ENCODE measurements around the gene HLA-DMA.

The HLA-DMA gene

DNA sequence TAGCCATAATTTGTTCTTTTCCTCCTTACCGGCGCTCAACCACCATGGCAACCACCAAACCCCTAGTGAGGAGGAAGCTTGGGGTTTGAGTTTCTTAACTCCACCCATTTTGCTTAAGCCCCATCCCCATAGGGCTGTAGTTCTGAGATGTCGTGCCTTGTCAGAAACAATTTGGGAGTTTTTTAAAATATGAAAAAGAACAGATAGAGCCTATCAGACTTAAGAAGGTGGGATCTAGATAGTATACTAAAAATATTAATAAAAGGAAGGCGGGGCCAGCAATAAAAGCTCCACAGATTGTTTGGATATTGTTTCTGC is 21.1 kb upstream of the HLA-DMA start:
- peak in 1 of 2 experiments; percentile 69 for DNase-seq

DNA sequence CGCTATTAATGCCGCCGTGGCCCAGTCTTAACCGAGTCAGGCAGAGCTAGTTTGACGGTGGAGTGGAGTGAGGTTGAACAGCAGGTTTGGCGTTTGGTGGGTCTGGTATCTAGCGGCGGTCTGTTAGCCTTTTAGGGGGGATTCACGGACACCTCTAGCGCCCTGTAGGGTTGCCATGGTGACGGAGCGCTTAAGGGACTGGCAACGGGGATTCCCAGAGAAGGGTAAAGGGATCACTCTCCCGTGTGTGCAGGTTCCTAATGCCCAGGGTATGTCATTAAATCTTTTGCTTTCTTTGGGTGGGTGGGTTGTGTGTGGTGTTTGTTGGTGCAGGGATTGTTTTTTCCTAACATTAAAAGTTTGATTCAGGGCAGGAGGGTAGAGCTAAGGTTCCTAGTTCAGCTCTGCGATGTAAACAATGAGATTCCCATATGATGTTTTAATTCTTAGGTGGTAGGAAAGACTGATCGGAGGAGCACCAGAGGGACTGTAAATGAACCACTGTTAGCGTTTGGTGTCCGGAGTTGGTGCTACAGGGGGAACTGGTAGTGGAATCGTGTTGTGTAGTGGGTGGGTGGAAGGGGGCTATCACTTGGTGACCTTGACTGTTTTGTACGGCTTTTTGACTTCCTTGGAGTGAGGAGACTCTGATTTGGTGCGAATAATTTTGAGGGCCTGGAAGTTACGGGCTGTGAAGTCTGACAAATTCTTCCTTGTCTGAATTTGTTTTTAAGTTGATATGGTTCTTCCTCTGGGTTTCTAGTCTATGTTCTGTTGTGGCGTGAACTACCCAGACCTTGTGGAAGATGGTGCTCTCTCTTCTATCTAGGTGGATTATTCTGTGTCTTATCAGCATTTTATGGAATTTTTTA is 20.5 kb upstream of the HLA-DMA start:
- peak in 1 of 2 experiments; percentile 62 for DNase-seq

DNA sequence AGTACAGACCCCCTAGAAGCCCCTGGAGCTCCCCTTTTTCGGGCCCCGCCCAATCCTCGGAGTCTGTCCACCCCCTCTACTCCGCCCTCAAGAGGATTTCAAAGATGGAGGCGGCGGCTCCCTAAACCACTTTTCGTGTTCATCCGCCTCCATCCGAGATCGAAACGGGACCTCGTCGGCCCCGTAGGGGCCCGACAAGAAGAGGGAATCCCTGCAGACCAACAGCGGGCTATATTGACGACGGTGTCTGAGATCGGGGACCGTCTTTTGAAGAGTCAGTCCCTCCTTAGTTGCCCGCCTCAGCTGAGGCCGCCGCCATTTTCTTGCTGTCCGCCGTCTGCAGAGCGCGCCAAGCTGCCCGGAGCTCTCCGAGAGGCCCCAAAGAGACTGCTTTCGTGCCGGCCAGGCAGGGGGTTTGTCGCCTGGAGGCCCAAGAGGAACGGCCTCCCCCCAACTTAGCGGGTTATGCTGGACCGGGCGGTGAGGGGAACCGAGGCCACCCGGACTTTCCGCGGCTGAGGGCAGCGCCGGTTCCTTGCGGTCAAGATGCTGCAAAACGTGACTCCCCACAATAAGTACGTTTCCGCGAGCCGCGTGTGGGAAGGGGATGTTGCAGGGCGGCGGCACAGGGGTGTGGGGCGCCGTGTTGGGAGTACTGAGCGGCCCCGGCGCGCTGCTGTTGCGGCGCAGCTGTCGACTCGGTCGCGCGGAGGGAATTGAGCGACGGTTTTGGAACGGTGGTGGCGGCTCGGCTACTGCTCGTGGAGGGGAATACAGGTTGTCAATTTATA is 19.7 kb upstream of the HLA-DMA start:
- DNase-seq = peak in 1 of 2 experiments; percentile 63

DNA sequence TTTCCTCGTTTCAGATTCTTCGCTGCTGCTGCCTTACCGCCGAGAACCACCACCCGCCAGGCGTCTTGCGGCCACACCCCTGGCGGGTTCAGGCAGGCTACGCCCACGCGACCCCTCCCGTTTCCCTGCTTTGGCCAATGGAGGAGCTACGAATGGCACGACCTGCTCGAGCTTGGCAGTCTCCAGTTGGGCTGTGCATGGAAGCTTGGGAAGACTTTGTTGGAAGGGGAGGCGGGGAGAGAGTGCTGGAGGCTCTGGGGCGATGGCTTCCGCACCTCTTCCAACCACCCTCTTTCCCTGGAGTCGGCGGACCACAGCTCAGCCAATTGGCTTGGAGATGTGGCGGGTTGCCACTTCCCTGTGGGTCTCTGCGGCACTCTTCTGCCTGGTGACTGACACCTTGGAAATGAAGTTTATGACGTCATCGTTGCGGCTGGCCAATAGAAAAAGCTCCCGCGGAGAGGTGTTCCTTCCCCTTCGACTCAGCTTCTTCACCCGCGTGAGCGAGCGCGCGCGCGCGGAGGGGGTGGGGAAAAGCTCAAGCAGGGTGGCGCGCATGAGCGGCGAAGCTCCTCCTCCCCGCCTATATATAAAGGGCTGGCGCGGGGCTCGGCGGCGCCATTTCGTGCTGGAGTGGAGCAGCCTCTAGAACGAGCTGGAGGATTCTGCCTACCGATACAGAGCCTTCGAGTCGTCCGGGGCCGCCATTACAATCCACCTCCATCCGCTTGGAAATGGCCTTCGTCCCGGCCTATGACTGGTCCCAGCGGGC is 18.9 kb upstream of the HLA-DMA start:
- DNase-seq = peak; percentile 100

DNA sequence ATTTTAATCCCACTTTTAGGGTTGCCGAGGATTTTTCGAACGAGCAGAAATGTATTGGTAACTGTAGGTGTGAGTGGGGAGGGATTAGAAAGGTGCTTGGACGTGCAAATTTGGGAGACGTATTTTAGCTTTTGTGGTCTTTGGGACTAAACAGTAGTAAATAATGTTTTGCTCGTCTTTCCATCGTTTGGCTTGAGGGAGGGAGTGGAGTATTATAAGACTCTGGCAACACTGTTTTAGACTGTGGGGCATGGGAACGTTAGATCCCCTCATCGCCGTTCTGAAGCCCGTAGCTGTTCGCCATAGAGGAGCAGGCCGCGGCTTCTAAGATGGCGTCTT is 18.3 kb upstream of the HLA-DMA start:
- DNase-seq = no peak

DNA sequence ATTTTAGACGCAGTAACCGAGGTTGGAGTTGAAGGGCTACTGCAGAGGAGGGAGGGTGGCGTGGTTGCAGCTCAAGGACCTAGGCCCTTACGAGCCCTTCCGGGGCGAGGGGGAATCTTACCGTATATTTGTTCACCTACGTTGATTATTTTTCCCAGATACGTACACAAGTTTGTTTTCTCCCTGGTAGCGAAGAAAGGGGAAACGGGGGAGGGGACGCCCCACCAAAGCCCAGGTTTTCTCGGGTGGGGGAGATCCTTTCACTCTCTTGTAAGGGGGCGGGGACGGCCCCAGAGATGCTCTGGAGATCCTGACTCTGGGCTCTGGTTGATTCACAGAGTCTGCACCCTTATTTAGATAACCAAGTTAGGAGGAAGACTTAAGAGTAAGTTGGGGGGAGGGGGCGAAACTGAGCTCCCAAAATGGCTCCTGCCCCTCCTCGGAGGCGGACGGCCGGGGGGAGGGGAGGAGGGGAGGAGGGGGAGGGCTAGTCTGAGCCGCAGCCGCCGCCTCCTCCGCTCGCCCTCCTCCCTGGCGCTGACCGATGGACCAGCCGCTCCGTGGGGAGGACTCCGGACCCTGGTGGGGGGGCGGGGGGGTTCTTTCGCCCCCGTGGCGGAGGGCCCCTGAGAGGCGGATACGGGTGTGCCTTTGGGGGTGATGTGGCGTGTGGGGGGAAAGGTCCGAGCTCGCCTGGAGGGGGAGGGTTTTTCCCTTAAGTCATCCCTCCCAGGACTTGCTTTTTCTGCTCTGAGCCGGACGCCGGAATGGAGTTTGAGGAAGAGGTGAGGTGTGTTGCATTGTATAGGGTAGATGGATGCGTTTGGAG is 17.7 kb upstream of the HLA-DMA start:
- DNase-seq = peak; percentile 75 to 77

DNA sequence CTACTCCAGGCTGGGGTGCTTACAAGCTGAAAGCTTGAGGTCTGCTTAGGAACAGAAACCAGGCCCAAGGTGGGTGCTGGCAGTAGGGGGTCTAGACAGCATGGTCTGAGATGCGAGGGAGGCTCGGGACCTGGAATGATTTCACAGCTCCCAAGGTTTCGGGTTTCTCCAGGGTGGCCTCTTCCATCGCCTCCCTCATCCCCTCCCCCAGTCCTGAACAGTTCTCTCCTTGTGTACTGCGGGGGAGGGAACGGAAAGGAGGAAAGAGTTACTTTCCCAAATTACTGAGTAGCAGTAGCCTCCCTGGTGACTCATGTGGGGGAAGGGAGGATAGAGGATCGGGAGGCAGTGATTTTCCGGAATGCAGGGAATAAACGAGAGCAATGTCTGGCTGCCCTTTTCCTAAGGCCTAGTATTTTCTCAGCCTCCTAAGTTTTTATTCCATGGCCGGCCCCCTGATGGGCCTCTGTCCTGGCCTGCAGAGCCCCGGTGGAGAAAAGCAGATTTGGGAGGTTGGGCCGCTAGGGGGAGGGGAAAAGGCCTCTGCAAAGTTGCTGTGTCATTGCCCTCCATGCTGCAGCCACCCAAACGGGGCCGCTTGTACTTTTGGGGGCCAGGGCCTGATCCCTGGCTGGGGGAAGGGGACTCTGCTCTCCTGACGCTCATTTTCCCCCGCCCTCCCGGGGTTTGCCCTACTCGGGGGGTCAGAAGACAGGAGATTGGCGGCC is 17.0 kb upstream of the HLA-DMA start:
- DNase-seq = peak; percentile 61 to 80

DNA sequence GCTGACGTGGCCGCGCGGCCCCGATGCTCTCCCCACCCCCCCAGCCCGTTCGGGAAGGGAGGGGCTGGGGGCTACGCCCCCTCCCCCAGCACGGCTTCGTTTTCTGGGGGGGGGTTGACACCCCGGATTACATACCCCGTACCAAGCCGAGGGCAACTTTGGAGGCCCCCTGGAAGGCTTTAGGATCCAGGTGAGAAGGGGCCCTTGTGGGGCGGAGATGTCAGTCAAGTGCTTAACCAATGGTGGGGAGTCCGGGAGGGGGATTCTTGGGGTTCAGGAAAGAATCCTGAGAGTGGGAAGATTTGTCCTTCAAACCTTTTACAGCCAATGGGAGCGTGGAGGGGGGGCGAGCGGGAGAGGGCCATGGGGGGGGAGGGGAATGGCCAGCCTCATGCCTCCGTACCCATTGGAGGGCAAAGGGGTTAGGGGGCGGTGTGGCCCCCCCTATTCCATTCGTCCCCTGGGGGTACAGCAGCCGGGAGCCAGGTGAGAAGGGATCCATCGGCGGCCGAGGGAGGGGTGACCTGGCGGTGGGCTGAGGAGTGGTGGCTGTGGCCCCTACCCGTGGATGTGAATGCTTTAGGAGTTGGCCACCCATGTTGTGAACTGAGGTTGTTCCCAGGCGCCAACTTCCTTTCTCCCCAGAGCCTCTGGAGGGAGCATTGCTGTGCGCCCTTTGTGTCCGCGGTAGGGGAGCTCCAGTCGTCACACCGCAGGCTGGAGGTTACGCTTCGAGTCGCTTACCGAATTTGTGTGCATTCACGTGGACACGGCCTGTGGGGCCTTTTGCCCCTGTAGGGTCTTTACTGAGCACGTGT is 16.2 kb upstream of the HLA-DMA start:
- DNase-seq = peak; percentile 70 to 85

DNA sequence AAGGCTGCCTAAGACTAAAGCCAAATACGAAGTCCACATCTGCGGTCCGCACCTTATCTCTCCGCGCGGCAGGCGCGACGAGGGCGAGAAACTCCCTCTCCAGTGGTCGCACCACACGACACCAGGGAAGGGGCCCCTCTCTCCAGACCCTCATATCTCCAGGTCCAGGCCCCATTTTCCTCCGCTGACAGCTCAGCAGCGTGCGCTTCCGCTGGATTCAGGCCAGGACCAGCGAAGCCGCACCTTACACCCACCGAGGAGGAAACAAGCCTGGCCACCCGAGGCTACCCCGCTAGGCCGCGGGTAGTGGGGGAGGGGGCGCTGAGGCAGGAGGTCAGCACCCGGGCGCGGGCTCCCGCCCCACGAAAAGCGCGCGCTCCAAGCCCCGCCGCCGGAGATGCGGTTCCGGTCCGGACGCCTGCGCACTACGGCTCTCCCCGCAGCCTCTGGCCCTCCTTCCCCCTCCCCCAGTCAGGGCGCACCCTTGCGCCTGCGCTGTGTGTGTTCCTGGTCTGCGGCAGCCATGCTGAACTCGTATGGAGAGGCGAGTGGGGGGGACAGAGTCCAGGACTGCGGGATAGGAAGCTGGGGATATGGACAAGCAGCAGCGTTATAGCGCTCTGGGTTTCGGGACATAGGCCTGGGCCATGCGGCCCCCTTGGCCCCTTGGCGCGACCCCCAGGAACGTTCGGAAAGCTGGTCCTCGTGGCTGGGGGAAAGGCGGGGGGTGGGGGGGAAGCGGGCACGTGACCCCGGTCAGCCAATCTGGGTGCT is 15.4 kb upstream of the HLA-DMA start, which contains the start of gene BRD2:
Gene BRD2, plus strand, starts transcription at position 502 of the 774 bp plus-strand sequence. CDS start 4,305 bp downstream, outside the sequence.
- DNase-seq = peak; percentile 91 to 93

DNA sequence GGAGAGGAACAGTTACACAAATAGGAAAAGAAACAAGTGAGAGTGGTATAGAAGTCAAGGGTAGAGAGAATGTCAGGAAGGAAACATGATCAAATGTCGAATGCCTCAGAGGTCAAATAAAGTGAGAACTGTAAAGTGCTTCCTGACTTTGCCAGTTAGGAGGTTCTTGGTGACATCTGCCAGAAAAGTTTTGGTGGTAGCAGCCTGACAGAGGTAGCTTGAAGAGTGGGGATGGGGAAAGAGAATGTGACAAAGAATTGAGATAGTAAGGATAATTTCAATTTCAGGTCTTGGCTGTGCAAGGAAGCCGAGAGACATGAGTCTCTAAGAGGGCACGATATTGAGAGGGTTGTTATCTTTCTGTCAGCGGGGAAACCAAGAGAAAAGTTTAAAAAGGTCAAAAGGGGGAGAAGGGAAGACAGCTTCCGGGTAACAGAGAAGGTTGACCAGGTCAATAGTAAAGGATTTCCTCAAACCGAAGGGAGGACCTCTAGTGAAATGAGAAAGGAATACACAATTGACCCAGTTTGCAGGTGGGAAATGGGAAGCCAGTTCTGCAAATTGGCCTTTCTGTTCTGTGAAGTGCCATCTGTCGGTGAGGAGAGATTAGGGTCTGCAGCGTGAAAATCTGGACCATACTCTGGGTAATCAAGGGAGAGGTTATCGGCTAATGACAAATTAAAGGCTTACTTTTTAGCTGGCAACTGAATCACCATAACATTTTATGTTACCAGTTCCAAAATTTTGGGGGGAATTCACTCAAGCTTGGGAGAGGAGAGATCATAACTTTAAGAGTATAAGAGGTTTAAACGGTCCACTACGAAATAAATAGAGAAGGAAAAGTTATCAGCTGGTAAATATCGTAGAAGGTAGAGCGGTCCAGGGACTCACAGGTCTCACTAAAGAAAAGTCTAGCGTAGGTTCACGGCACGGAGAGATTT is 14.5 kb upstream of the HLA-DMA start:
- peak; percentile 84 to 88 for DNase-seq

DNA sequence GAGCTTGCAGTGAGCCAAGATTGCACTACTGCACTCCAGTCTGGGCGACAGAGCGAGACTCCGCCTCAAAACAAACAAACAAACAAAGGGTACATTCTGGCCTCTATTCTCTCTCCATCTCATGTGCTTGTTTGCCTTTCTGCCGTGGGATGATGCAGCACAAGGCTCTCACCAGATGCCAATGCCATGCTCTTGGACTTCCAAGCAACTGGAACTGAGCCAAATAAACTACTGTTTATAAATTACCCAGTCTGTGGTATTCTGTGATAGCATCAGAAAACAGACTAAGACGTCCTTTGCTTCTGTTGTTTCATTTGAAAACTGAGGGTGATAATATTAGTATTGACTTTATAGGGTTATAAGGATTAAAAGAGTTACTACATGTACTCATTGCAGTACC is 11.9 kb upstream of the HLA-DMA start:
- no peak for DNase-seq

DNA sequence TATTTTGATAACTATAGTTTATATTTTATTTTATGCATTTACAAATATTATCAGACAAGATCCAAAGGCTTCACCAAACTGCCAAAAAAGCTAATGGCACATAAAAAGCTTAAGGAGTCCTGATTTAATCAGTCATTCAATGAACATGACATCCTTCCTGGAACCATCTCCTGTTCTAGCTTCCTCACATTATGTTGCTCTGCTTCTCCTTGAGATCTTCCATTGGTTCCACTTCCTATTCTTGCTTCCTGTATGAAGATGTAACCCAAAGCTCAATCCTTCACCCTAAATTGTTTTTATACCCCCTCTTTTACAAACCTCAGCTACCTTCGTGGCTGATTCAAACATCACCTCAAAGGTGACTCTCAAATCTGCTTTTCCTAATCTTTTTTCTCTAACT is 11.0 kb upstream of the HLA-DMA start:
- DNase-seq = no peak

DNA sequence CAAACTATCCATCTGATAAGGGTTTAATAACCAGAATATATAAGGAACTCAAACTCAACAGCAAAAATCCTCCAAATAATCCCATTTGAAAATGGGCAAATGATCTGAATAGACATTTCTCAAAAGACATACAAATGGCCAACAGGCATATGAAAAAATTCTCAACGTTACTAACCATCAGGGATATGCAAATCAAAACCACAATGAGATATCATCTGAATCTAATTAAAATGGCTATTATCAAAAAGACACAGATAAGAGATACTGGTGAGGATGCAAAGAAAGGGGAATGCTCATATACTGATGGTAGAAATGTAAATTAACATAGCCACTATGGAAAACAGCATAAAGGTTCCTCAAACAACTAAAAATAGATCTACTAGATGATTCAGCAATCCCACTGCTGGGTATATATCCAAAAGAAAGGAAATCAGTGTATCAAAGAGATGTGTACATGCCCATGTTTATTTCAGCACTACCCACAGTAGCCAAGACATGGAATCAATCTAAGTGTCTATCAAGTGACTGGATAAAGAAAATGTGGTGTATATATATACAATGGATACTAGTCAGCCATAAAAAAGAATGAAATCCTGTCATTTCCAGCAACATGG is 9.4 kb upstream of the HLA-DMA start:
- DNase-seq = no peak

DNA sequence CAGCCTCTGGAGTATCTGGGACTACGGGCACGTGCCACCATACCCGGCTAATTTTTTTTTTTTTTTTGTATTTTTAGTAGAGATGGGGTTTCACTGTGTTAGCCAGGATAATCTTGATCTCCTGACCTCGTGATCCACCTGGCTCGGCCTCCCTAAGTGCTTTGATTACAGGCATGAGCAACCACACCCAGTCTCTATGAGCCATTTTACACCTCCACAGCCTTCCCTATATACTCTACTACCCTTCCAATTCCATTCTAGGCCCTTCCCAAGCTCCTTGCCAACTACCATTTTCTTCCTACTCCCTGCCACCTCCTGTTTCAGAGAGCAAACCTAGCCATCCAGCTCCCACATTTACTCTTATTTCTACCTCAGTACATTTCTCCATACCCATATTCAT is 7.7 kb upstream of the HLA-DMA start:
- no peak for DNase-seq

DNA sequence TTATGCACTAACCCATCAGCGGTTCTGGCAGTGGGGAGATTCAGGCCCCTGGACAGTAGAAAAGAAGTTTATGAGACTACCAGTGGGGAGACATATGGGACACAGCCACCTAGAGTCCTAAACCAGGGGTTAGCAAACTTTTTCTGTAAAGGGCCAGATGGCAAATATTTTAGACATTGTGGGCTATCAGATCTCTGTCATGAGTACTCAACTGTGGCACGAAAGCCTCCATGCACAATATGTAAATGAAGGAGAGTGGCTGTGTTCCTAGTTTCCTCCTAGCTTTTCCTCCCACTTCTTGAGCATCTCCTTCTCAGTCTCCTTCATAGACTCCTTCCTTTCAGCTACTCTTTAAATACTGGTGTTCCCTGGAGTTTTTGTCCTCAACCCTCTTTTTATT is 3.3 kb upstream of the HLA-DMA start:
- no peak for DNase-seq

DNA sequence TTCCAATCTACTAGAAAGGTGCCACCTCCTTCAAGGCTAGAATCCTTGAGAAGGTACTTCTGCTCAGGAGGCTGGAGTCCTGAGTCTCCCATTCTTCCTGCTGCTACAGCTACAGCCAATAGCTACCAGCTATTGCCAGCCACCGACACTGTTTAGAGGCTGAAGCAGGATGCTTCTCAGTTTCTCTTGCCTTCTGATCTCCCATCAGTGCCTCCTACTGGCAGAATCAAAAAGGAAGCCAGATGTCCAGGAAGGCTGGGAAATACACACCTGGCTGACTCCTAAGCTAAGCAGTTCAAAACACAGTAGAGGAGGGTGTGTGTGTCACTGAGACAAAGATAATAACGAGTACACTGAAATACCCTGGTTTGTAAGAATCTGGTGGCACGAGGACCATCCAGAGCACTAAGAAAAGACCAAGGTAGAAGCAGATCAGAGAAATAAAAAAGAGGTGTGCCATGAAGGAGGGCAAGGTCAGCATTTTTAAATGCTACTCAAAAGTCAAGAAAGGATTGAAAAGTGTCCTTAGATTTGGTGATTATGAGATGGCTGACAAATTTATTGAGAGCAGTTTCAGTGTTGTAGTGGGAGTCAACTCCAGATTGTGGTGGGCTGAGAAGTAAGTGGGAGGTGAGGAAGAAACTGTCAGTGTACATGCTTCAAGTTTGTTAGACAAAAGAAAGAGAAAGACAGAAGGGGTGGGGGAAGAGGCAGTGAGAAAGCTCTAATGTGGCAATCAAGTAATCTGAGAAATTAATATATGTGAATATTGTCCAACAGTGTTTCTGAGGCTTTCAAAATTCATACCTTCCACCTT is 2.3 kb upstream of the HLA-DMA start:
- peak in 1 of 2 experiments; percentile 16 for DNase-seq

DNA sequence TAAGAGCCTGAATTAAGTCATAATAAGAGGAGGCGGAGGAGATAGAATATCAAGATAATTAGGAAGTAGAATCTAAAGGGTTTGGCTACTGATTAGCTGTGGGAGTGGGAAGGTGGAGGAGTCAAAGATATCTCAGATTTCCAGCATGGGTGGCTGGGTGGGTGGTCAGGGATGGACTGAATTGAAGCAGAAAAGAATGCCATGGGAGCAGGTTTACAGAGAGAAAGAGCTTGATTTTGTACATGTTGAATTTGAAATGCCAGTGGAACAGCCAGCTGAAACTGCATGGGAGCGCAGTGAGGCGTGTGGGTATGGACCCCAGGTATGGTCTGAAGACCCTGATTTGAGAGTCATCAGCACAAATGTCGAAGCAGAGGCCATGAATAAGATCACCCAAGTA is 1.4 kb upstream of the HLA-DMA start:
- no peak for DNase-seq
